LNCaP clone FGC (cell line): ENCODE results near the gene SCAMP3.

Source experiments
- DNase-seq: peaks from one replicate; pipeline ENCODE4 v3.0.0-alpha.2; 2011; ENCODE audit warnings: low read depth
- H3K4me3 ChIP-seq: 2 replicates; pipeline ENCODE4 v1.5.1; 2011; ENCODE audit warnings: mild to moderate bottlenecking, low read depth, low read length, control low read depth
- TF ChIP-seq, protein P1 (sequence below): IDR thresholded peaks from 2 replicates; pipeline ENCODE4 v1.5.1; 2012; ENCODE audit warnings: mild to moderate bottlenecking; ENCODE audit not compliant: control insufficient read depth, insufficient read depth; ENCODE audit errors: extremely low read depth

The SCAMP3 gene

DNA sequence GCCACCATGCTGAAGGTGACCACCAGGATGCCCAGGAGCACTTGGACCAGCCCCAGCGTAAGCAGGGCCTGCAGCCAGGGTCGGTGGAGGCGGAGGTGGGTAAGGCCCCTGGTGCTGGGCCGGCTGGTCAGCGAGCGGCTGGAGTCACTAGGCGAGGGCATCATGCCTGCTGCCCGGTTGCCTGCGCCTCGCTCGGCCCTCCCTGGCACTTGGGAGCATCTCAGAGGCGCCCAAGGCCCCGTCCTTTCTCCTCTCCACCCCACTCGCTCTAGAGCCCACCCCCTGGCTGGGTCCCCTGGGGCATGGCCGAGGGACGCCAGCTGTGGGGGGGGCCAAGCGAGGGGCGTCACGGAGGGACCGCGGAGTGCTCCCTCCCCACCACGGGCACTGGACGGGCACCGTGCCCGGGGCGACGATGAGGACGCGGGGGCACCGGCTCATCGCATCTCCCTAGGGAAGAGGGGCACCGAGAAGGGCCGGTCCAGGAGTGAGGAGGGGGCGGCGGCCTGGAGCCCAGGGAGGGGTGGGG is 7.4 kb downstream of the SCAMP3 start:
- DNase-seq: no peak
- peak overlapping the region; percentile 79 for H3K4me3 ChIP-seq
- TF ChIP-seq, protein P1, sequence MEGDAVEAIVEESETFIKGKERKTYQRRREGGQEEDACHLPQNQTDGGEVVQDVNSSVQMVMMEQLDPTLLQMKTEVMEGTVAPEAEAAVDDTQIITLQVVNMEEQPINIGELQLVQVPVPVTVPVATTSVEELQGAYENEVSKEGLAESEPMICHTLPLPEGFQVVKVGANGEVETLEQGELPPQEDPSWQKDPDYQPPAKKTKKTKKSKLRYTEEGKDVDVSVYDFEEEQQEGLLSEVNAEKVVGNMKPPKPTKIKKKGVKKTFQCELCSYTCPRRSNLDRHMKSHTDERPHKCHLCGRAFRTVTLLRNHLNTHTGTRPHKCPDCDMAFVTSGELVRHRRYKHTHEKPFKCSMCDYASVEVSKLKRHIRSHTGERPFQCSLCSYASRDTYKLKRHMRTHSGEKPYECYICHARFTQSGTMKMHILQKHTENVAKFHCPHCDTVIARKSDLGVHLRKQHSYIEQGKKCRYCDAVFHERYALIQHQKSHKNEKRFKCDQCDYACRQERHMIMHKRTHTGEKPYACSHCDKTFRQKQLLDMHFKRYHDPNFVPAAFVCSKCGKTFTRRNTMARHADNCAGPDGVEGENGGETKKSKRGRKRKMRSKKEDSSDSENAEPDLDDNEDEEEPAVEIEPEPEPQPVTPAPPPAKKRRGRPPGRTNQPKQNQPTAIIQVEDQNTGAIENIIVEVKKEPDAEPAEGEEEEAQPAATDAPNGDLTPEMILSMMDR: no peak

DNA sequence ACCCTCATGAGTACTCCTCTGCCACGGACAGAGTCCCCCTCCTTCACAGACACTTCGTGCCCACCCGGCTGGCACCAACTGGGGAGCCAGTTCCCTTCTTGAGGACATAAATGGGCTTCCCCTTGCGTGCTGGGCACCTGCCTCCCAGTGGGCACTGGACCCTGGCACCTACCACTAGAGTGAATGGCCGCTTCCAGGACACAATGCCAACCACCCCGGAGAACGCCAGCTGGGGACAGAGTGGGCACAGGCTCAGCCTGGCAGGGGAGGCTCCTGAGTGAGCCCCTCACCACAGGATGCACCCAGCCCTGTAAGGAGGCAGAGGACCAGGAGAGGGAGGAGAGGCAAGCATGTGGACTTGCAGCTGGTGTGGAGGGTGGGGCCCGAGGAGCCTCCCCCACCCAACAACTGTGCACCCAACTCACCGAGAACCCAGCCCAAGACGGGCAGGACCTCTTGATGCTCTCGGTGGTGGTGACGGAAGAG is 7.9 kb downstream of the SCAMP3 start:
- TF ChIP-seq, protein P1: no peak
- DNase-seq: no peak
- H3K4me3 ChIP-seq: peak overlapping the region; percentile 79

DNA sequence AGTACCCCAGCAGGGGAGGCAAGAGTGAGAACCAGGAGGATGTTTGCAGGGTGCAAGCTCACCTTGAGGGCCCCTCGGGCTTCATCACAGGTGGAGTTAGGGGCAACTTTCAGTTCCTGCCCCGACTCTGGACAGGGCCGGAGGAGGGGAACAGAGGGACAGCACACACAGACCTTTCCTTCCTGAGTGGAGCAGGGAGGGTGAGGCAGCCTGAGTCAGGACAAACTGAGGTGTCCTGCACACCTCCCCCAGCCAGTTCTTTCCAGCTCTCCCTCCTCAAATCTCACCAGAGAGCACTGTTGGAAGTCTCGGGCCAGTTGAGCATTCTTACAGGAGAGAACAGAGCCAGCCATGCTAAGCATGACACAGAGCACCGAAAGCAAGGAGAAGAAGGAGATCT is 8.4 kb downstream of the SCAMP3 start:
- no peak for DNase-seq

DNA sequence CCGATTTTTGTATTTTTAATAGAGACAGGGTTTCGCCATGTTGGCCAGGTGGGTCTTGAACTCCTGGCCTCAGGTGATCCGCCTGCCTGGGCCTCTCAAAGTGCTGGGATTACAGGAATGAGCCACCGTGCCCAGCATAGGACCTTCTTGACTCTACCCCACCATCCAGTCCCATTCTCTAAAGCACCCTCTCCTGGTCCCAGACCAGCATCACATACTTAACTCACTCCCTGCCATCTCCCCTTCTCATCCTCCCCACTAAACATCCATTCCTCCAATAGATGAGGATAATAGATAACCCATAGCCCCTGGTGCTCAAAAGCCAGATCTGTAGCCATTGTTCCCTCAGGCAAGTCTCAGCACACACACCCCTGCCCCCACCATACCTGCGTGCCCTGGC is 9.0 kb downstream of the SCAMP3 start:
- TF ChIP-seq, protein P1: no peak
- DNase-seq: no peak
- H3K4me3 ChIP-seq: no peak overlapping the region

More for the DNA sequence above, 8.4 kb downstream of the SCAMP3 start:
- peak overlapping the region; percentile 79 for H3K4me3 ChIP-seq
- TF ChIP-seq, protein P1: no peak

DNA sequence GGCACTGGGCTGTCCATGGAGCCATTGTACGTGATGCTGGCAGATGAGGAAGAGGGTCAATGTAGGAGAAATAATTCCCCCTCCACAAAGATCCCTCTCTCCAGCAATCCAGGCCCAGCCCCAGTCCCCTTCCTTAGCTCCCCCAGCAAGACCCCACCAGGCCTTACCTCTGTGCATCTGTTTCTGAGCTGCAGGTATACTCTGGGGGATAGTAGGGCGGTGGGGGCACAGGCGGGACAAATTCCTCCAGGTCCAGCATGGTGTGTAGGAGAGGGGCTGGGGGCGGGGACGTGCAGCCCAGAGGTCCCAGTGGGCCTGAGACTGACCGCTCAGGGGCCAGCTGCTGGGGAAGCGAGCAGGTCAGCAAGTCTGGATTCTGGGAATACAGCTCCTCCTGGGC is 10.6 kb downstream of the SCAMP3 start:
- H3K4me3 ChIP-seq: no peak overlapping the region
- no peak for DNase-seq
- TF ChIP-seq, protein P1: no peak

DNA sequence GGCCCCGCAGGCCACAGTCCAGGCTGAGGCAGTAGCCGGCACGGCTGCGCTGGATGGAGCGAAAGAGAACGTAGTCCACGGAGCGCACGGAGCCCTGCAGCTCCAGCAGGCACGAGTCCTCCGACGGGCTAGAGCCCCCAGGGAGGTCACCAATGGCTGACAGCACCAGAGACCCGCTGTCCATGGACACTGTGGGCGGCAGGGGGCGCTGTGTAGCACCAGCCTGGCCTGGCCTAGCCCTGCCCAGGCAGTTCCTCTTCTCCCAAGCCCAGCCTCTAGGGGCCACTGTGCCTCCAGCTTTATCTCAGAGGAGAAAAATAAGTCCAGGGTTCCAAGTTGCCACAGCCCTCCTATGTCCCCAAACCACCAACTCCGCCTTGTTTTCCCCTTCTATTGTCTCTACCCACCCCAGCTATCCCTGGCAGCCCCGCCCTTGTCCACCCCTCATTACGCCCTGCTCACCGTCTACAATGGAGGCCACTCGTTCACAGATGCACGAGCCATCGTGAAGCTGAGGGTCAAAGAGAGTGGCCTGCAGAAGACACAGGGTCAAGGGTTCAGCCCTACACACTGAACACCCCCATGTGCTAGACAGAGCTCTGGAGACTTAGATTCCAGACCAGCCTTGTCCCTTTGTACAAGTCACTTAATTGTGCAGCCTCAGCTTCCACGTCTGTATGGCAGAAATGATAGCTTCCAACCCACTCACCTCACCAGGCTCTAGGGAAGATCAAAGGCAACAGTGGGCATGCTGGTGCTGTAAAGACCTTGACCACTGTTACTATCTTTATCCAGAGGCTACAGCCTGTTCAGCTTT is 11.3 kb downstream of the SCAMP3 start:
- DNase-seq: no peak
- TF ChIP-seq, protein P1: peak; percentile 100
- no peak overlapping the region for H3K4me3 ChIP-seq
